WERI-Rb-1 (cell line): ENCODE measurements around the gene CBX3.
"Not testable (repeated sequence)": the region's sequence is repeated elsewhere in the genome, so short reads cannot be mapped to it uniquely, and the experiment has no call there.

Source experiments
- DNase-seq: peaks from one replicate; pipeline ENCODE4 v3.0.0-alpha.2; 2020
- H3K27ac ChIP-seq: fragments of 250-450 bp; sonication (Bioruptor Pico); 2 replicates; pipeline ENCODE4 v1.5.1; 2020; ENCODE audit warnings: mild to moderate bottlenecking, moderate library complexity
- H3K27me3 ChIP-seq: fragments of 250-450 bp; sonication (Bioruptor Pico); 2 replicates; pipeline ENCODE4 v1.5.1; 2021; ENCODE audit warnings: mild to moderate bottlenecking, low read depth, moderate library complexity; ENCODE audit not compliant: insufficient read depth, severe bottlenecking
- H3K36me3 ChIP-seq: fragments of 250-450 bp; sonication (Bioruptor Pico); 2 replicates; pipeline ENCODE4 v1.5.1; 2020; ENCODE audit warnings: mild to moderate bottlenecking, moderate library complexity
- H3K4me3 ChIP-seq: 2 replicates; pipeline ENCODE4 v1.5.1; 2011; ENCODE audit warnings: low read depth, mild to moderate bottlenecking, control low read depth, low read length
- H3K9me3 ChIP-seq: fragments of 250-450 bp; sonication (Bioruptor Pico); 2 replicates; pipeline ENCODE4 v1.5.1; 2021; ENCODE audit warnings: mild to moderate bottlenecking, moderate library complexity; ENCODE audit not compliant: severe bottlenecking
- TF ChIP-seq, protein P1 (sequence below): IDR thresholded peaks from 2 replicates; pipeline ENCODE4 v1.5.1; 2011; ENCODE audit warnings: low read depth, mild to moderate bottlenecking, control low read depth, inconsistent platforms, low read length

Gene CBX3

DNA sequence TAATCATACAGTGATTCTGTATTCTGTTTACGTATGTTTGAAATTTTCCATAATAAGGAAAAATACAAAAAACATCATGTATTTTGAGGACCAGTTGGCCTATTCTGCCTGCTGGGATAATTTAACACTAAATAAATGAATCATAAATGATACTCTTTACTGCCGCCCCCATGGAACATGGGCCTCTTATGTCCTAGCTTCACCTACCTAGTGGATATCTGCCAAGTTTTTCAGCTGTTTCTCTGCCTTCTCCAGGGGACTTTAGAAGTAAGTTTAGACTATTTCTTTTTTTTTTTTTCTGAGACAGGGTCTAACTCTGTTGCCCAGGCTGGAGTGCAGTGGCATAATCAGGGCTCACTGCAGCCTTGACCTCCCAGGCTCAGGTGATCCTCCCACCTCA is 39.1 kb upstream of the CBX3 start:
- Histone ChIP-seq H3K4me3 (no peak overlapping the region), H3K9me3 (peaks cover 3% of the 10 kb centered on the region), H3K36me3 (no peaks in the 10 kb centered on the region), H3K27ac (no peak overlapping the region), H3K27me3 (no peaks in the 10 kb centered on the region)
- TF ChIP-seq, protein P1, sequence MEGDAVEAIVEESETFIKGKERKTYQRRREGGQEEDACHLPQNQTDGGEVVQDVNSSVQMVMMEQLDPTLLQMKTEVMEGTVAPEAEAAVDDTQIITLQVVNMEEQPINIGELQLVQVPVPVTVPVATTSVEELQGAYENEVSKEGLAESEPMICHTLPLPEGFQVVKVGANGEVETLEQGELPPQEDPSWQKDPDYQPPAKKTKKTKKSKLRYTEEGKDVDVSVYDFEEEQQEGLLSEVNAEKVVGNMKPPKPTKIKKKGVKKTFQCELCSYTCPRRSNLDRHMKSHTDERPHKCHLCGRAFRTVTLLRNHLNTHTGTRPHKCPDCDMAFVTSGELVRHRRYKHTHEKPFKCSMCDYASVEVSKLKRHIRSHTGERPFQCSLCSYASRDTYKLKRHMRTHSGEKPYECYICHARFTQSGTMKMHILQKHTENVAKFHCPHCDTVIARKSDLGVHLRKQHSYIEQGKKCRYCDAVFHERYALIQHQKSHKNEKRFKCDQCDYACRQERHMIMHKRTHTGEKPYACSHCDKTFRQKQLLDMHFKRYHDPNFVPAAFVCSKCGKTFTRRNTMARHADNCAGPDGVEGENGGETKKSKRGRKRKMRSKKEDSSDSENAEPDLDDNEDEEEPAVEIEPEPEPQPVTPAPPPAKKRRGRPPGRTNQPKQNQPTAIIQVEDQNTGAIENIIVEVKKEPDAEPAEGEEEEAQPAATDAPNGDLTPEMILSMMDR: no peak
- no peak for DNase-seq

DNA sequence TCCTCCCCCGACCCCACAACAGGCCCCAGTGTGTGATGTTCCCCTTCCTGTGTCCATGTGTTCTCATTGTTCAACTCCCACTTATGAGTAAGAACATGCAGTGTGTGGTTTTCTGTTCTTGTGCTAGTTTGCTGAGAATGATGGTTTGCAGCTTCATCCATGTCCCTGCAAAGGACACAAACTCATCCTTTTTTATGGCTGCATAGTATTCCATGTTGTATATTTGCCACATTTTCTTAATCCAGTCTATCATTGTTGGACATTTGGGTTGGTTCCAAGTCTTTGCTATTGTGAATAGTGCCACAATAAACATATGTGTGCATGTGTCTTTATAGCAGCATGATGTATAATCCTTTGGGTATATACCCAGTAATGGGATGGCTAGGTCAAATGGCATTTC is 37.7 kb upstream of the CBX3 start:
- H3K27me3 ChIP-seq, DNase-seq, H3K9me3 ChIP-seq, H3K4me3 ChIP-seq, H3K36me3 ChIP-seq, H3K27ac ChIP-seq: not testable (repeated sequence)

DNA sequence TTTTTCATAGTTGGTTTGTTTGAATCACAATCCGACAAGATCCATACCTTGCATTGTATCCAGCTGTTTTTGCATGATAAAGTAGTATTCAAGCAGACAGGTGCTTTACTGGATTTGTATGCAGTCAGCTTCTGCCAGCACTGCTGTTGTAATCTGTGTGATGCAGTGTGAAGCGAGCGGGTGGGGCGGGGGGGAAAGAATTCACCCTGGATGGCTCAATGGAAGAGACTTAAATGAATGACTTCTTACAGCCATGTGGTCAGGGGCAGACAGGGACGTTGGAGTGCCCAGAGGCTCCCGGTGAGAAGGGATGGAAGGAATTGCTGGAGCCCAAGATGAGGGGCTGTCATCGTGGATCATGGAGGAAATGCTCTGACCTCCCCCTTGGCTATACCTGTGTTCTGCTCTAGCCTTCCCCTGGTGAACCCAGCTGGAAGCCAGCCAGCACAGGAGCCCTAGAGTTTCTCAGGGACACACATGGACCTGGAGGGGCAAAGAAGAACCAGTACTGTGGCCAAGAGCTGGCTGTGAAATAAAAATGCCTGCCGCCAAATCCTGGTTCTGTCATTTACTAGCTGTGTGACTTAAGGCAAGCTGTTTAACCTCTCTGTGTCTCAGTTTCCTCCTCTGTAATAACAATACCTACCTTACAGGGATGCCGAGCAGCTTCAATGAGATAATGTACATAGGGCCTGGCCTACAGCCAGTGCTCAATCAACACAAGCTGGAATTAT is 35.4 kb upstream of the CBX3 start:
- TF ChIP-seq, protein P1: no peak
- peak; percentile 65 for DNase-seq
- peaks cover 3% of the 10 kb centered on the region for H3K9me3 ChIP-seq
- no peak overlapping the region for H3K4me3 ChIP-seq
- no peak overlapping the region for H3K27ac ChIP-seq
- H3K27me3 ChIP-seq: no peaks in the 10 kb centered on the region
- H3K36me3 ChIP-seq: peaks cover 3% of the 10 kb centered on the region; the same call in 1 of the 2 replicates

DNA sequence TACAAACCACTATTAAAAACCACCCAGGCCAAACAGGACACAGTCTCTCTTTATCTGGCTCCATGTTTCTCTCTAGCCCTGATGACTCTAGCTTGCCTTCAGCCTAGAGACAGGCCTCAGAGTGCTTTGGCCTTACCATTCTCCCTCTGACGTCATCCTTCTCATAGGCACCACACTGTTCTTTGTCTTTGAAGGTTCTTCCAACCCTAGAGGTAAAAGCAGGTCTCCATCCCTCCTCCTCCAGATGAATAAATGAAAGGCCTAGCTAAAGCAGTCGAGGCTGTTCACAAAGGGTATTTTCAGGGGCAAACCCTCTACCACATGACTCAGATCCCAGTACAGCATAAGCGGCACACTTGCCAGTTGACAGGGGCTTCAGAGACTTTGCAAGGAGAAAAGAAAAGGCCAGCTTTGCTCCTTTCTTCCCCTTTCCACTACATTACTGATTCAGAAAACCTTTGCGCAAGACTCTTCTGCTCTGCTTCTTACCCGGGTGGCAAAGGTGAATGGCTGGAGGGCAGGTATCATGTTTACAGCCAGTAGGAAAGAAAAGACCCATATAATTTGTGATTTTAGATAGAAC is 34.8 kb upstream of the CBX3 start:
- H3K4me3 ChIP-seq: no peak overlapping the region
- H3K27ac ChIP-seq: no peak overlapping the region
- no peaks in the 10 kb centered on the region for H3K27me3 ChIP-seq
- H3K36me3 ChIP-seq: peaks cover 3% of the 10 kb centered on the region; the same call in 1 of the 2 replicates
- peaks cover 3% of the 10 kb centered on the region for H3K9me3 ChIP-seq
- no peak for DNase-seq
- TF ChIP-seq, protein P1: no peak

GRCh38 chr7:26167303-26167934 is 34.1 kb upstream of the CBX3 start:
- H3K27ac ChIP-seq: no peak overlapping the region
- H3K9me3 ChIP-seq: peaks cover 3% of the 10 kb centered on the region
- H3K27me3 ChIP-seq: no peaks in the 10 kb centered on the region
- DNase-seq: no peak
- TF ChIP-seq, protein P1: no peak
- H3K4me3 ChIP-seq: no peak overlapping the region
- H3K36me3 ChIP-seq: peaks cover 3% of the 10 kb centered on the region; the same call in 1 of the 2 replicates

DNA sequence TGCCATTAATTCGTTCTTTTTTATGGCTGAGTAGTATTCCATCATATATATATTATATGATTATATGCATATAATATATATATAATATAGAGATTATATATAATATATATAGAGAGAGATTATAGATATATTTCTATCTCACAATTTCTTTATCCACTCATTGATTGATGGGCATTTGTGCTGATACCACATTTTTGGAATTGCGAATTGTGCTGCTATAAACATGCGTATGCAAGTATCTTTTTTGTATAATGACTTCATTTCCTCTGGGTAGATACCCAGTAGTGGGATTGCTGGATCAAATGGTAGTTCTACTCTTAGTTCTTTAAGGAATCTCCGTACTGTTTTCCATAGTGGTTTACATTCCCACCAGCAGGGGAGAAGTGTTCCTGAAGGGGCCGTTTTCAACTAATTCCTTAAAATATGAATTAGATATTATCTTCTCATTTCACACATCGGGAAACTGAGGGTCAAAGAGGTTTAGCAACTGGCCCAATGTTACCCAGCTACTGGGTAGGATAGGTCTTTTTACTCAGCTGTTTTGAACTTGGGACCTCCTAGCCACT is 33.0 kb upstream of the CBX3 start:
- Histone ChIP-seq H3K36me3 (peaks cover 3% of the 10 kb centered on the region; the same call in 1 of the 2 replicates), H3K27ac (no peak overlapping the region), H3K27me3 (no peaks in the 10 kb centered on the region), H3K4me3 (no peak overlapping the region), H3K9me3 (peaks cover 3% of the 10 kb centered on the region)
- TF ChIP-seq, protein P1: no peak
- DNase-seq: no peak
